ENCODE measurements around the gene ONECUT3. TPM values are rescaled to one million over a fixed set of nuclear protein-coding genes. Genes with fewer than 3 reads are reported as not detected.

Gene ONECUT3
- total and polyA plus RNA-seq, 2 donors (not counting 3 experiments of a cell fraction or from before 2014, with no cell fraction given), result not detected

GRCh38 chr19:1718420-1719291, 34.6 kb upstream of the ONECUT3 start:
- Histone ChIP-seq H3K27me3 (ENCODE audit: control insufficient read depth in 2 of 2, insufficient read depth in 2 of 2, low read length in 2 of 2) (peaks cover 13 to 14% of the 10 kb centered on the region in 2 experiments), H3K27ac (ENCODE audit: insufficient read depth, low read depth, low read length) (no peak overlapping the region), H3K36me3 (ENCODE audit: control insufficient read depth in 2 of 2, extremely low read depth in 1 of 2, insufficient read depth in 2 of 2, low read length in 2 of 2) (no peaks in the 10 kb centered on the region), H4K20me1 (replicated peaks; ENCODE audit: control insufficient read depth, extremely low read depth, insufficient read depth, low read length) (no peaks in the 10 kb centered on the region), H3K79me2 (ENCODE audit: control insufficient read depth, insufficient read depth, low read length) (no peaks in the 10 kb centered on the region), H3K4me3 (replicated peaks in 1 of 3; ENCODE audit: insufficient read depth in 1 of 3, low read depth in 1 of 3, low read length in 3 of 3) (no peak overlapping the region), H3K4me1 (ENCODE audit: control insufficient read depth, extremely low read depth, insufficient read depth, low read length) (no peaks in the 10 kb centered on the region), H3K4me2 (ENCODE audit: insufficient read depth, low read length) (no peak overlapping the region), H3K9me1 (replicated peaks; ENCODE audit: control insufficient read depth, extremely low read depth, insufficient read depth, low read length) (no peaks in the 10 kb centered on the region), H3K9ac (replicated peaks; ENCODE audit: extremely low read depth, insufficient read depth, low read length) (no peak overlapping the region), H3K9me3 (replicated peaks; ENCODE audit: control insufficient read depth, insufficient read depth, low read length) (no peaks in the 10 kb centered on the region), H2AFZ (ENCODE audit: low read depth, low read length) (no peak overlapping the region)
- DNase-seq (ENCODE audit: low read depth, low spot score), result no peak
- no peak for FAIRE-seq
- ChIA-PET POLR2A (no interaction called here), CTCF (interaction anchor here (0.5 kb wide), 1 partner anchor 63 kb away, joined by 3 read pairs; no protein-coding TSS in a partner anchor)
- BruUV-seq (replicated peaks), result no TSS peak
- no peak for TF ChIP-seq POLR2AphosphoS5 (IDR thresholded peaks at IDR 0.05; ENCODE audit: insufficient read depth, low read depth, low read length)
- TF ChIP-seq JUN (IDR thresholded peaks at IDR 0.05; ENCODE audit: borderline replicate concordance, insufficient read depth, insufficient read length, low read depth), result no peak
- TF ChIP-seq EZH2 (IDR thresholded peaks at IDR 0.05; ENCODE audit: borderline replicate concordance, low read depth, low read length, severe bottlenecking), result no peak
- no peak for TF ChIP-seq POLR2A (IDR thresholded peaks at IDR 0.05; ENCODE audit: low read depth, low read length)
- no peak for TF ChIP-seq GATA2 (IDR thresholded peaks at IDR 0.05; ENCODE audit: insufficient read depth, insufficient read length, low read depth, low read length)
- TF ChIP-seq MYC (IDR thresholded peaks at IDR 0.05; ENCODE audit: low read depth, low read length), result no peak
- TF ChIP-seq FOS (IDR thresholded peaks at IDR 0.05; ENCODE audit: borderline replicate concordance, insufficient read depth, low read length), result no peak
- TF ChIP-seq CTCF (IDR thresholded peaks at IDR 0.05; ENCODE audit: extremely low read depth in 1 of 2, insufficient read depth in 1 of 2, low read depth in 1 of 2, low read length in 2 of 2), result no peak
- TF ChIP-seq MAX (IDR thresholded peaks at IDR 0.05; ENCODE audit: insufficient read depth, insufficient read length), result no peak
- dilution Hi-C loops (cut with MboI; ENCODE audit: extremely low pct_ligation_motif_present, low sequenced_read_pairs) (no loop called here), intact Hi-C loops (cut with micrococcal nuclease) (no loop called here)
